ENCODE results near the gene PHKA1. TPM values are rescaled to one million over a fixed set of nuclear protein-coding genes. Genes with fewer than 3 reads are reported as not detected.

The PHKA1 gene
- polyA plus RNA-seq, 2 of the 4 experiments (the other 2 are of a cell fraction) = 18.3 to 35.4 TPM

DNA sequence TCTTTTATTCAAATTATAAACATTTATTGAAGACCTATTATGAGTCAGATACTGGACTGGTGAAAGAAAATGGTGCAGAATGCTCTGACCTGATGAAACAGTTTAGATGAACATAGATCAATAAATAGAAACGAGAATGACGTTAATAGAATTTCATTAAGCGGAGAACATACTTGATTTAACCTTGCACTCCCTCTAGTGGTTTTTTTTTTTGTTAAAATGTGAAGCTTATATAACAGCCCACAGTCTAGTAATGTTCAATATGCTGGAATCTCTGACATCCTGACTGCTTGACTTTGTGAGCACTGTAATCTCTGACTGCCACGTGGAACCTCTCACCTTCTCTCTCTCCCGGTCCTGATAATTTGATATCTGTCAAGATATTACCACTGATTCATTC, 173.8 kb downstream of the PHKA1 start:
- 44% methylated on average over 5 of the region's 5 CpGs for WGBS (ENCODE audit: missing lambda C conversion rate)
- H3K4me3 ChIP-seq = no peak overlapping the region
- no peaks in the 10 kb centered on the region for H3K4me1 ChIP-seq
- ChIA-PET CTCF (interaction anchor here (0.7 to 3.2 kb wide), 5 partner anchors 12 to 295 kb away, joined by 3 to 10 read pairs (median 7); partner anchors contain the start of gene RPS4X), POLR2A (interaction anchor here (0.6 kb wide), 1 partner anchor 408 kb away, joined by 4 read pairs; the partner anchor contains the start of gene RTL5)
- H3K4me2 ChIP-seq = no peak overlapping the region
- TF ChIP-seq SMC3 (IDR thresholded peaks at IDR 0.05) (0 out of 3 replicates have a peak, but pooled peaks have one; percentile 24), BHLHE40 (IDR thresholded peaks at IDR 0.05; ENCODE audit: low read depth, low read length) (no peak), RARB (CRISPR knock-in tag; IDR thresholded peaks at IDR 0.05) (no peak), E2F6 (IDR thresholded peaks at IDR 0.05; ENCODE audit: borderline replicate concordance, low read depth) (no peak), CBX2 (IDR thresholded peaks at IDR 0.05; ENCODE audit: borderline replicate concordance, low read depth) (no peak), KDM1A (IDR thresholded peaks at IDR 0.05; ENCODE audit: low read depth) (no peak), FOXS1 (CRISPR knock-in tag; IDR thresholded peaks at IDR 0.05) (no peak), CHD4 (IDR thresholded peaks at IDR 0.05; ENCODE audit: borderline replicate concordance) (no peak), KDM5A (IDR thresholded peaks at IDR 0.05) (no peak), PHF8 (IDR thresholded peaks at IDR 0.05; ENCODE audit: borderline replicate concordance, low read depth) (no peak), POLR2AphosphoS2 (conservative IDR thresholded peaks at IDR 0.05; ENCODE audit: low read length) (no peak), HOXB13 (CRISPR knock-in tag; IDR thresholded peaks at IDR 0.05; ENCODE audit: low read depth) (no peak), RNF2 (IDR thresholded peaks at IDR 0.05; ENCODE audit: borderline replicate concordance, low read depth) (no peak), CTCF (IDR thresholded peaks at IDR 0.05) (peak; percentile 45), CEBPB (IDR thresholded peaks at IDR 0.05) (no peak), SREBF2 (IDR thresholded peaks at IDR 0.05) (no peak), CHD2 (IDR thresholded peaks at IDR 0.05; ENCODE audit: low read length, partially characterized antibody) (no peak), ESRRA (IDR thresholded peaks at IDR 0.05; ENCODE audit: borderline replicate concordance, low read length) (no peak), MAZ (IDR thresholded peaks at IDR 0.05; ENCODE audit: borderline replicate concordance, low read depth, low read length) (no peak), RAD21 (conservative IDR thresholded peaks at IDR 0.05 in 1 of 2, IDR thresholded peaks at IDR 0.05 in 1 of 2) (peak; percentile 42 to 51; a peak in 2 of 5 replicates)
- TF ChIP-seq, protein P1, sequence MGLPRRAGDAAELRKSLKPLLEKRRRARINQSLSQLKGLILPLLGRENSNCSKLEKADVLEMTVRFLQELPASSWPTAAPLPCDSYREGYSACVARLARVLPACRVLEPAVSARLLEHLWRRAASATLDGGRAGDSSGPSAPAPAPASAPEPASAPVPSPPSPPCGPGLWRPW (IDR thresholded peaks at IDR 0.05) = no peak
- TF ChIP-seq, protein P2, sequence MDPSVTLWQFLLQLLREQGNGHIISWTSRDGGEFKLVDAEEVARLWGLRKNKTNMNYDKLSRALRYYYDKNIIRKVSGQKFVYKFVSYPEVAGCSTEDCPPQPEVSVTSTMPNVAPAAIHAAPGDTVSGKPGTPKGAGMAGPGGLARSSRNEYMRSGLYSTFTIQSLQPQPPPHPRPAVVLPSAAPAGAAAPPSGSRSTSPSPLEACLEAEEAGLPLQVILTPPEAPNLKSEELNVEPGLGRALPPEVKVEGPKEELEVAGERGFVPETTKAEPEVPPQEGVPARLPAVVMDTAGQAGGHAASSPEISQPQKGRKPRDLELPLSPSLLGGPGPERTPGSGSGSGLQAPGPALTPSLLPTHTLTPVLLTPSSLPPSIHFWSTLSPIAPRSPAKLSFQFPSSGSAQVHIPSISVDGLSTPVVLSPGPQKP (IDR thresholded peaks at IDR 0.05; ENCODE audit: low read depth, low read length) = no peak
- TF ChIP-seq, protein P3, sequence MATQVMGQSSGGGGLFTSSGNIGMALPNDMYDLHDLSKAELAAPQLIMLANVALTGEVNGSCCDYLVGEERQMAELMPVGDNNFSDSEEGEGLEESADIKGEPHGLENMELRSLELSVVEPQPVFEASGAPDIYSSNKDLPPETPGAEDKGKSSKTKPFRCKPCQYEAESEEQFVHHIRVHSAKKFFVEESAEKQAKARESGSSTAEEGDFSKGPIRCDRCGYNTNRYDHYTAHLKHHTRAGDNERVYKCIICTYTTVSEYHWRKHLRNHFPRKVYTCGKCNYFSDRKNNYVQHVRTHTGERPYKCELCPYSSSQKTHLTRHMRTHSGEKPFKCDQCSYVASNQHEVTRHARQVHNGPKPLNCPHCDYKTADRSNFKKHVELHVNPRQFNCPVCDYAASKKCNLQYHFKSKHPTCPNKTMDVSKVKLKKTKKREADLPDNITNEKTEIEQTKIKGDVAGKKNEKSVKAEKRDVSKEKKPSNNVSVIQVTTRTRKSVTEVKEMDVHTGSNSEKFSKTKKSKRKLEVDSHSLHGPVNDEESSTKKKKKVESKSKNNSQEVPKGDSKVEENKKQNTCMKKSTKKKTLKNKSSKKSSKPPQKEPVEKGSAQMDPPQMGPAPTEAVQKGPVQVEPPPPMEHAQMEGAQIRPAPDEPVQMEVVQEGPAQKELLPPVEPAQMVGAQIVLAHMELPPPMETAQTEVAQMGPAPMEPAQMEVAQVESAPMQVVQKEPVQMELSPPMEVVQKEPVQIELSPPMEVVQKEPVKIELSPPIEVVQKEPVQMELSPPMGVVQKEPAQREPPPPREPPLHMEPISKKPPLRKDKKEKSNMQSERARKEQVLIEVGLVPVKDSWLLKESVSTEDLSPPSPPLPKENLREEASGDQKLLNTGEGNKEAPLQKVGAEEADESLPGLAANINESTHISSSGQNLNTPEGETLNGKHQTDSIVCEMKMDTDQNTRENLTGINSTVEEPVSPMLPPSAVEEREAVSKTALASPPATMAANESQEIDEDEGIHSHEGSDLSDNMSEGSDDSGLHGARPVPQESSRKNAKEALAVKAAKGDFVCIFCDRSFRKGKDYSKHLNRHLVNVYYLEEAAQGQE (IDR thresholded peaks at IDR 0.05) = no peak
- TF ChIP-seq, protein P4, sequence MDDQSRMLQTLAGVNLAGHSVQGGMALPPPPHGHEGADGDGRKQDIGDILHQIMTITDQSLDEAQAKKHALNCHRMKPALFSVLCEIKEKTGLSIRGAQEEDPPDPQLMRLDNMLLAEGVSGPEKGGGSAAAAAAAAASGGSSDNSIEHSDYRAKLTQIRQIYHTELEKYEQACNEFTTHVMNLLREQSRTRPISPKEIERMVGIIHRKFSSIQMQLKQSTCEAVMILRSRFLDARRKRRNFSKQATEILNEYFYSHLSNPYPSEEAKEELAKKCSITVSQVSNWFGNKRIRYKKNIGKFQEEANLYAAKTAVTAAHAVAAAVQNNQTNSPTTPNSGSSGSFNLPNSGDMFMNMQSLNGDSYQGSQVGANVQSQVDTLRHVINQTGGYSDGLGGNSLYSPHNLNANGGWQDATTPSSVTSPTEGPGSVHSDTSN (IDR thresholded peaks at IDR 0.05) = no peak
- DNase-seq (ENCODE audit: low read depth in 1 of 2, low spot score in 1 of 2) (peak in 1 of 2 experiments; percentile 15), FAIRE-seq (peak; percentile 99), ATAC-seq (peak in 1 of 2 experiments; percentile 76; a peak in 3 of 6 replicates)
- H3K9me3 ChIP-seq = no peaks in the 10 kb centered on the region
- H3K27ac ChIP-seq = no peak overlapping the region
